NB4 (cell line): ENCODE measurements around the gene LDLRAD4.

Experiments used
- MYC ChIP-seq: IDR thresholded peaks from 2 replicates; pipeline ENCODE4 v1.6.1; 2011; ENCODE audit warnings: low read depth, low read length
- POLR2A ChIP-seq: IDR thresholded peaks from 2 replicates; pipeline ENCODE4 v1.6.1; 2011; ENCODE audit warnings: mild to moderate bottlenecking; ENCODE audit not compliant: insufficient read length; ENCODE audit errors: extremely low read depth
- TF ChIP-seq, protein P1 (sequence below): IDR thresholded peaks from one replicate; pipeline ENCODE4 v1.5.1; 2012; ENCODE audit warnings: low read depth, low read length

DNA sequence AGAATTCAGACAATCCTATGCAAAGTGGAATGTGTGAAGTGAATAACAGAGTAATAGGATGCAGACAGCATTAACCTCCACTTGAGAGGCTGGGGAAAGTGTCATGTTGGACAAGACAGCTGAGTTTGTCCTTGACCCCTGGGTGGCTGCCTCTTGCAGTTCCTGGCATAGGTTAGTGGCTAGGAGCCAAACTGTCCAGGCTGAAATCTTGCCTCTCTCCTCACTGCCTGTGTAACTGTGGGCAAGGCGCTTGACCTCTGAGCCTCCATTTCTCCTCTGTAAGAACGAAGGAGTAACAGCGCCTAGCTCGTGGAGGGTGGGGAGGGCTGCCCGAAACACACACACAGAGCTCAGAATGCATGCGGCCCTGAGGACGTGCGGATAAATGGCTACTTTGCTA lies 34.8 kb upstream of the LDLRAD4 start:
- TF ChIP-seq, protein P1, sequence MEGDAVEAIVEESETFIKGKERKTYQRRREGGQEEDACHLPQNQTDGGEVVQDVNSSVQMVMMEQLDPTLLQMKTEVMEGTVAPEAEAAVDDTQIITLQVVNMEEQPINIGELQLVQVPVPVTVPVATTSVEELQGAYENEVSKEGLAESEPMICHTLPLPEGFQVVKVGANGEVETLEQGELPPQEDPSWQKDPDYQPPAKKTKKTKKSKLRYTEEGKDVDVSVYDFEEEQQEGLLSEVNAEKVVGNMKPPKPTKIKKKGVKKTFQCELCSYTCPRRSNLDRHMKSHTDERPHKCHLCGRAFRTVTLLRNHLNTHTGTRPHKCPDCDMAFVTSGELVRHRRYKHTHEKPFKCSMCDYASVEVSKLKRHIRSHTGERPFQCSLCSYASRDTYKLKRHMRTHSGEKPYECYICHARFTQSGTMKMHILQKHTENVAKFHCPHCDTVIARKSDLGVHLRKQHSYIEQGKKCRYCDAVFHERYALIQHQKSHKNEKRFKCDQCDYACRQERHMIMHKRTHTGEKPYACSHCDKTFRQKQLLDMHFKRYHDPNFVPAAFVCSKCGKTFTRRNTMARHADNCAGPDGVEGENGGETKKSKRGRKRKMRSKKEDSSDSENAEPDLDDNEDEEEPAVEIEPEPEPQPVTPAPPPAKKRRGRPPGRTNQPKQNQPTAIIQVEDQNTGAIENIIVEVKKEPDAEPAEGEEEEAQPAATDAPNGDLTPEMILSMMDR = no peak
- TF ChIP-seq POLR2A = no peak
- no peak for TF ChIP-seq MYC
